H1 (cell line): Measurements from ENCODE around the gene DNAJC10.

Source experiments
- CBX5 ChIP-seq: fragments of 300-800, 300-1000 bp; sonication (generic); IDR thresholded peaks from 2 replicates; pipeline ENCODE4 v1.7.1; 2016; ENCODE audit warnings: antibody characterized with exemption, low read length, low read depth
- CTCF ChIP-seq, 3 experiments: IDR thresholded peaks; 1 replicate in 2 of 3; 2 replicates in 1 of 3; pipeline versions ENCODE4 v1.5.1 to v1.6.1; 2011; ENCODE audit warnings: low read length in 3 of 3, mild to moderate bottlenecking in 3 of 3, inconsistent platforms in 2 of 3, low read depth in 1 of 3, moderate library complexity in 1 of 3; ENCODE audit not compliant: insufficient read depth in 1 of 3; ENCODE audit errors: control extremely low read depth in 1 of 3

GRCh38 chr2:182672466-182673165 is 43.4 kb upstream of the DNAJC10 start:
- TF ChIP-seq CTCF (IDR thresholded peaks at IDR 0.05; ENCODE audit: control extremely low read depth in 1 of 3, insufficient read depth in 1 of 3, low read depth in 1 of 3, low read length in 3 of 3) (no peak), CBX5 (no peak)
